Liver (tissue), 9 donors: Measurements from ENCODE around the gene TMEM45A. TPM values are rescaled to one million over a fixed set of nuclear protein-coding genes. Genes with fewer than 3 reads are reported as not detected.
A peak's percentile ranks its signal among the peaks of the same experiment; 100 is the strongest.

Experiments used
- DNase-seq: peaks from one replicate; pipeline ENCODE4 v3.0.0-alpha.2; 2017; ENCODE audit warnings: low spot score
- H3K27ac ChIP-seq, 2 donors: one replicate each; pipeline ENCODE4 v1.7.0; 2013; ENCODE audit warnings: inconsistent platforms in 2 of 2, low read length in 2 of 2, control low read depth in 1 of 2, low read depth in 1 of 2, mild to moderate bottlenecking in 1 of 2
- H3K27me3 ChIP-seq, 4 donors: one replicate each; pipeline versions ENCODE4 v1.6.1 to v1.7.0; 2013; ENCODE audit warnings: low read length in 3 of 4, inconsistent platforms in 1 of 4, mild to moderate bottlenecking in 1 of 4, moderate library complexity in 1 of 4; ENCODE audit not compliant: control insufficient read depth in 4 of 4, insufficient read depth in 4 of 4
- H3K36me3 ChIP-seq, 4 donors: one replicate each; pipeline versions ENCODE4 v1.6.1 to v1.7.0; 2013; ENCODE audit warnings: low read length in 3 of 4, mild to moderate bottlenecking in 3 of 4, low read depth in 1 of 4, moderate library complexity in 1 of 4; ENCODE audit not compliant: control insufficient read depth in 4 of 4, insufficient read depth in 3 of 4
- H3K4me1 ChIP-seq, 4 donors: one replicate each; pipeline versions ENCODE4 v1.6.1 to v1.7.0; 2013; ENCODE audit warnings: low read length in 3 of 4, mild to moderate bottlenecking in 3 of 4, moderate library complexity in 1 of 4; ENCODE audit not compliant: control insufficient read depth in 4 of 4, insufficient read depth in 4 of 4
- H3K4me3 ChIP-seq, 3 donors: one replicate each; pipeline versions ENCODE4 v1.6.1 to v1.7.0; 2013; ENCODE audit warnings: low read length in 3 of 3, control low read depth in 1 of 3, low read depth in 1 of 3, mild to moderate bottlenecking in 1 of 3
- H3K9ac ChIP-seq, 2 donors: one replicate each; pipeline ENCODE4 v1.7.0; 2013; ENCODE audit warnings: low read length in 2 of 2, mild to moderate bottlenecking in 2 of 2, moderate library complexity in 2 of 2, control low read depth in 1 of 2, low read depth in 1 of 2
- H3K9me3 ChIP-seq, 4 donors: one replicate each; pipeline versions ENCODE4 v1.6.1 to v1.7.0; 2013; ENCODE audit warnings: low read length in 3 of 4; ENCODE audit not compliant: control insufficient read depth in 4 of 4
- ATF3 ChIP-seq: IDR thresholded peaks from 2 replicates; pipeline ENCODE4 v1.6.1; 2016; ENCODE audit warnings: antibody characterized with exemption
- CTCF ChIP-seq: fragments of 150-350 bp; IDR thresholded peaks from 2 replicates; pipeline ENCODE4 v1.5.1; 2017; ENCODE audit warnings: improper control_type of control experiment, low read depth, low read length; ENCODE audit not compliant: missing input control
- EGR1 ChIP-seq, 2 donors: IDR thresholded peaks; 2 replicates each; pipeline ENCODE4 v1.6.1; 2016 to 2018; ENCODE audit warnings: antibody characterized with exemption in 2 of 2, low read depth in 2 of 2
- FOXA1 ChIP-seq: IDR thresholded peaks from 2 replicates; pipeline ENCODE4 v1.6.1; 2016; ENCODE audit warnings: antibody characterized with exemption
- FOXA2 ChIP-seq: IDR thresholded peaks from 2 replicates; pipeline ENCODE4 v1.6.1; 2016; ENCODE audit warnings: antibody characterized with exemption
- GABPA ChIP-seq, 2 donors: IDR thresholded peaks in 1 of 2; conservative IDR thresholded peaks in 1 of 2; 2 replicates each; pipeline ENCODE4 v1.6.1; 2016; ENCODE audit warnings: antibody characterized with exemption in 2 of 2, mild to moderate bottlenecking in 1 of 2, moderate library complexity in 1 of 2
- HNF4A ChIP-seq, 2 donors: conservative IDR thresholded peaks; 2 replicates each; pipeline ENCODE4 v1.6.1; 2016; ENCODE audit warnings: antibody characterized with exemption in 2 of 2, mild to moderate bottlenecking in 2 of 2
- HNF4G ChIP-seq: IDR thresholded peaks from 2 replicates; pipeline ENCODE4 v1.6.1; 2016; ENCODE audit warnings: antibody characterized with exemption
- JUND ChIP-seq, 2 donors: IDR thresholded peaks; 2 replicates each; pipeline ENCODE4 v1.6.1; 2016; ENCODE audit warnings: antibody characterized with exemption in 2 of 2
- MAX ChIP-seq: IDR thresholded peaks from 2 replicates; pipeline ENCODE4 v1.6.1; 2016; ENCODE audit warnings: antibody characterized with exemption
- NR2F2 ChIP-seq: IDR thresholded peaks from 2 replicates; pipeline ENCODE4 v1.6.1; 2016; ENCODE audit warnings: antibody characterized with exemption
- RAD21 ChIP-seq, 2 donors: IDR thresholded peaks; 2 replicates each; pipeline ENCODE4 v1.6.1; 2016; ENCODE audit warnings: antibody characterized with exemption in 2 of 2, mild to moderate bottlenecking in 2 of 2
- REST ChIP-seq: IDR thresholded peaks from 2 replicates; pipeline ENCODE4 v1.6.1; 2016; ENCODE audit warnings: antibody characterized with exemption, mild to moderate bottlenecking
- RXRA ChIP-seq, 2 donors: IDR thresholded peaks; 2 replicates each; pipeline ENCODE4 v1.6.1; 2017 to 2018; ENCODE audit warnings: antibody characterized with exemption in 2 of 2, mild to moderate bottlenecking in 1 of 2
- SP1 ChIP-seq: IDR thresholded peaks from 2 replicates; pipeline ENCODE4 v1.6.1; 2018; ENCODE audit warnings: antibody characterized with exemption, mild to moderate bottlenecking
- TAF1 ChIP-seq: conservative IDR thresholded peaks from 2 replicates; pipeline ENCODE4 v1.6.1; 2016; ENCODE audit warnings: antibody characterized with exemption, mild to moderate bottlenecking
- YY1 ChIP-seq: IDR thresholded peaks from 2 replicates; pipeline ENCODE4 v1.6.1; 2016; ENCODE audit warnings: antibody characterized with exemption, mild to moderate bottlenecking
- ZBTB33 ChIP-seq: IDR thresholded peaks from 2 replicates; pipeline ENCODE4 v1.6.1; 2016; ENCODE audit warnings: antibody characterized with exemption
- WGBS: extraction: QIAGEN DNeasy Blood & Tissue Kit; methylation state at CpG from one replicate; pipeline ENCODE4 v1.1.7; 2013; 5-methylcytosine and 5-hydroxymethylcytosine counted together
- polyA plus RNA-seq, 2 donors: library from polyadenylated mRNA; stranded (reverse) in 1 of 2; unstranded in 1 of 2; fragments of 200-250 nt in 1 of 2; fragments of >200 nt in 1 of 2; fragmentation: Nextera tagmentation in 1 of 2; extraction: Ambion mirVana in 1 of 2; gene quantifications; one replicate each; pipeline versions ENCODE4 v1.2.1 to v1.2.3, GENCODE V29; 2013 to 2015
- total RNA-seq, 2 donors: library from RNA; depleted of rRNA; stranded (reverse); fragments of >200 nt; gene quantifications; one replicate each; pipeline ENCODE4 v1.2.3, GENCODE V29; 2014
- donor health status: healthy.
- donor health status: healthy.
- donor health status: healthy.
- donor health status: healthy.
- donor health status: healthy.

Gene TMEM45A
- total and polyA plus RNA-seq, 4 donors: 7.1 to 65.8 (median 45.1) TPM

GRCh38 chr3:100463002-100463401, 29.4 kb upstream of the TMEM45A start:
- Histone ChIP-seq H3K36me3 (no peaks in the 10 kb centered on the region), H3K9me3 (peaks cover 0 to 1% (median 0%) of the 10 kb centered on the region in 4 donors), H3K27me3 (no peaks in the 10 kb centered on the region), H3K4me3 (peak overlapping the region in 1 of 3 donors; percentile 19), H3K27ac (no peak overlapping the region), H3K4me1 (peaks cover 0 to 13% (median 3%) of the 10 kb centered on the region in 4 donors), H3K9ac (no peak overlapping the region)
- no peak for DNase-seq
- TF ChIP-seq RXRA (IDR thresholded peaks at IDR 0.05) (peak in 1 of 2 donors; percentile 32), CTCF (peak; percentile 83), HNF4A (conservative IDR thresholded peaks at IDR 0.05) (peak in 1 of 2 donors; percentile 19), RAD21 (IDR thresholded peaks at IDR 0.05) (peak; percentile 100), JUND (IDR thresholded peaks at IDR 0.05) (no peak)
- WGBS: 2% methylated on average over 3 of the region's 3 CpGs

GRCh38 chr3:100463646-100464155, 28.7 kb upstream of the TMEM45A start:
- H3K9ac ChIP-seq: no peak overlapping the region
- peaks cover 0 to 10% (median 3%) of the 10 kb centered on the region in 4 donors for H3K4me1 ChIP-seq
- no peak overlapping the region for H3K4me3 ChIP-seq
- 80% methylated on average over 3 of the region's 3 CpGs for WGBS
- peaks cover 0 to 2% (median 0%) of the 10 kb centered on the region in 4 donors for H3K9me3 ChIP-seq
- TF ChIP-seq SP1 (no peak), REST (no peak), CTCF (no peak), FOXA2 (no peak), ATF3 (no peak), RAD21 (IDR thresholded peaks at IDR 0.05) (no peak), HNF4A (conservative IDR thresholded peaks at IDR 0.05) (no peak), TAF1 (no peak), ZBTB33 (no peak), YY1 (no peak), JUND (IDR thresholded peaks at IDR 0.05) (no peak), FOXA1 (no peak), RXRA (IDR thresholded peaks at IDR 0.05) (no peak), GABPA (IDR thresholded peaks at IDR 0.05 in 1 of 2, conservative IDR thresholded peaks at IDR 0.05 in 1 of 2) (no peak), HNF4G (no peak), NR2F2 (no peak), MAX (no peak), EGR1 (IDR thresholded peaks at IDR 0.05; ENCODE audit: low read depth in 2 of 2) (no peak)
- no peaks in the 10 kb centered on the region for H3K27me3 ChIP-seq
- no peak overlapping the region for H3K27ac ChIP-seq
- H3K36me3 ChIP-seq: no peaks in the 10 kb centered on the region
- no peak for DNase-seq
